Measurements from ENCODE around the gene PDF. TPM values are rescaled to one million over a fixed set of nuclear protein-coding genes. Genes with fewer than 3 reads are reported as not detected.

PDF gene
- total and polyA plus RNA-seq, 2 of the 13 experiments (the other 11 are each of a cell fraction or from before 2014, with no cell fraction given): 12.4 to 48.8 TPM

- TF ChIP-seq, protein P1, sequence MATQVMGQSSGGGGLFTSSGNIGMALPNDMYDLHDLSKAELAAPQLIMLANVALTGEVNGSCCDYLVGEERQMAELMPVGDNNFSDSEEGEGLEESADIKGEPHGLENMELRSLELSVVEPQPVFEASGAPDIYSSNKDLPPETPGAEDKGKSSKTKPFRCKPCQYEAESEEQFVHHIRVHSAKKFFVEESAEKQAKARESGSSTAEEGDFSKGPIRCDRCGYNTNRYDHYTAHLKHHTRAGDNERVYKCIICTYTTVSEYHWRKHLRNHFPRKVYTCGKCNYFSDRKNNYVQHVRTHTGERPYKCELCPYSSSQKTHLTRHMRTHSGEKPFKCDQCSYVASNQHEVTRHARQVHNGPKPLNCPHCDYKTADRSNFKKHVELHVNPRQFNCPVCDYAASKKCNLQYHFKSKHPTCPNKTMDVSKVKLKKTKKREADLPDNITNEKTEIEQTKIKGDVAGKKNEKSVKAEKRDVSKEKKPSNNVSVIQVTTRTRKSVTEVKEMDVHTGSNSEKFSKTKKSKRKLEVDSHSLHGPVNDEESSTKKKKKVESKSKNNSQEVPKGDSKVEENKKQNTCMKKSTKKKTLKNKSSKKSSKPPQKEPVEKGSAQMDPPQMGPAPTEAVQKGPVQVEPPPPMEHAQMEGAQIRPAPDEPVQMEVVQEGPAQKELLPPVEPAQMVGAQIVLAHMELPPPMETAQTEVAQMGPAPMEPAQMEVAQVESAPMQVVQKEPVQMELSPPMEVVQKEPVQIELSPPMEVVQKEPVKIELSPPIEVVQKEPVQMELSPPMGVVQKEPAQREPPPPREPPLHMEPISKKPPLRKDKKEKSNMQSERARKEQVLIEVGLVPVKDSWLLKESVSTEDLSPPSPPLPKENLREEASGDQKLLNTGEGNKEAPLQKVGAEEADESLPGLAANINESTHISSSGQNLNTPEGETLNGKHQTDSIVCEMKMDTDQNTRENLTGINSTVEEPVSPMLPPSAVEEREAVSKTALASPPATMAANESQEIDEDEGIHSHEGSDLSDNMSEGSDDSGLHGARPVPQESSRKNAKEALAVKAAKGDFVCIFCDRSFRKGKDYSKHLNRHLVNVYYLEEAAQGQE (IDR thresholded peaks at IDR 0.05; ENCODE audit: borderline replicate concordance in 1 of 2, low read depth in 1 of 2, low read length in 2 of 2): peak in 1 of 2 experiments; percentile 55; a peak in 1 of 4 replicates
- TF ChIP-seq REPIN1 (CRISPR knock-in tag; IDR thresholded peaks at IDR 0.05; ENCODE audit: borderline replicate concordance, low read depth): no peak; the same call in 1 of the 2 replicates
- no peak for TF ChIP-seq CENPT (CRISPR knock-in tag; IDR thresholded peaks at IDR 0.05; ENCODE audit: low read depth)
- peak; percentile 79 for TF ChIP-seq ZFP41 (CRISPR knock-in tag; IDR thresholded peaks at IDR 0.05; ENCODE audit: borderline replicate concordance)
- TF ChIP-seq MATR3 (CRISPR knock-in tag; IDR thresholded peaks at IDR 0.05): no peak
- no peak for TF ChIP-seq LCORL (IDR thresholded peaks at IDR 0.05)
- peak; percentile 70 for TF ChIP-seq LCORL (CRISPR knock-in tag; IDR thresholded peaks at IDR 0.05)
- no peak; the same call in 1 of the 2 replicates for TF ChIP-seq BRD4 (CRISPR knock-in tag; IDR thresholded peaks at IDR 0.05)
- TF ChIP-seq ZMYM2 (CRISPR knock-in tag; IDR thresholded peaks at IDR 0.05): 0 out of 2 replicates have a peak, but pooled peaks have one; percentile 4
- TF ChIP-seq ZNF646 (CRISPR knock-in tag; IDR thresholded peaks at IDR 0.05): no peak
- peak; percentile 53; the same call in 1 of the 2 replicates for TF ChIP-seq ZNF792 (CRISPR knock-in tag; IDR thresholded peaks at IDR 0.05)
- peak; percentile 93 for TF ChIP-seq THAP11 (CRISPR knock-in tag; IDR thresholded peaks at IDR 0.05)
- TF ChIP-seq CCDC6 (CRISPR knock-in tag; IDR thresholded peaks at IDR 0.05): peak; percentile 93; the same call in 1 of the 2 replicates
- no peak for TF ChIP-seq MLXIP (CRISPR knock-in tag; IDR thresholded peaks at IDR 0.05; ENCODE audit: borderline replicate concordance)
- no peak for TF ChIP-seq ATF1 (CRISPR knock-in tag; IDR thresholded peaks at IDR 0.05)
- TF ChIP-seq MXD4 (CRISPR knock-in tag; IDR thresholded peaks at IDR 0.05): peak; percentile 77
- TF ChIP-seq MED13 (CRISPR knock-in tag; IDR thresholded peaks at IDR 0.05): peak; percentile 92
These were observed at the start of gene PDF (continued) for GRCh38 chr16:69330286-69331109.
